Measurements from ENCODE around the gene IL6R. TPM values are rescaled to one million over a fixed set of nuclear protein-coding genes. Genes with fewer than 3 reads are reported as not detected.

Gene IL6R
- polyA plus RNA-seq, 3 donors, result 6.0 to 7.1 (median 6.2) TPM

DNA sequence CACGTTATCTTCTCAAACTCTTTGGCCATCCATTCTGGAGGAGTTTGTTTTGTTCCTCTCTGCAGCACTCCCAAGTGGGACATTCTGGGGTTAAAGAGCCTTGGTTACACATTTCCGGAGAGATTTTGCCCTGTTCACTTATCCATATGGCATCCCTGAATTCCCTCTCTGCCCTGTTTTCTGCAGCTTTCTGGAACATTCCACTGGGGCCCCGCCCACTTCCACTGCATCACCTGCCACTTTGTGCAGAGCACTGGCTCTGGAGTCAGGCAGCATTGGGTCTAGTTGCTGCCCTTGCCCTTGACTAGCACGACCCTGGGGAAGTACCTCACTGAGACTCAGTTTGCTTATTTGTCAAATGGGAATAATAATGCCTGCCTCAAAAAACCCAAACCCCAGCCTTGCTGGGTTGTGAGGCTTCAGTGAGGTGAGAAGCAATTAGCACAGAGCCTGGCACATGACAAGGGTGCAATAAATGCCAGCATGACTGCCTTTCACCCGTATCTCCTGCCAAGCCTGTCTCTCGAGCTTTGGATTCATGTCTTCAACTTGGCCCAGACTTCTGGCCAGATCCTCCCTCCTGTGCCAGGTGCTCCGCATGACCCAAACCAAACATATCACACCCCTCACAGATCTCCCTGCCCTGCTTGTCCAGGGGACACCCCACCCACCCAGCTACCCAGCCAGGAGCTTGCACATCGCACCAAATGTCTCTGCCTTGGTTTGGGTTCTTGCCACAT, 38.3 kb downstream of the IL6R start:
- no peak for DNase-seq (ENCODE audit: low read depth in 3 of 3, low spot score in 2 of 3)

DNA sequence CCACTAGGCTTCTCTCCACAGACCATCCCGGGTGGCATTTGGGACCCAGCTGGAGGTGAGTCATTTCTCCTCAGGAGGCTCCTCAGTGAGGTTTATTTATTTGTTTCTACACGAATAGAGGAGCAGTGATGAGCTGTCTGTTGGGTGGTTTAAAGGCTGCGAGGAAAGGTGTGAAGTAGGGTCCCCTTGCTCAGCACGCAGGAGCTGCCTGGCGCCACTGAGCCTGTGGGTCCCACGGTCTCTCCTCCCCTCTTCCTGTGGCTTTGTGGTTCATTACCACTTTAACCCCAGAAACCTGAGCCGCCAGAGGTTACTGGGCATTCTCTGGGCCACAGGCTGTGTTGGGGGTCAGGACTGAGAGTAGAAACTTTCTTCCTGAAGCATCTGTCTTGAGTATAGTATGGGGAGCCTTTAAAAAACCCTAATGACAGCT, 39.9 kb downstream of the IL6R start:
- DNase-seq (ENCODE audit: low read depth in 3 of 3, low spot score in 2 of 3), result no peak

DNA sequence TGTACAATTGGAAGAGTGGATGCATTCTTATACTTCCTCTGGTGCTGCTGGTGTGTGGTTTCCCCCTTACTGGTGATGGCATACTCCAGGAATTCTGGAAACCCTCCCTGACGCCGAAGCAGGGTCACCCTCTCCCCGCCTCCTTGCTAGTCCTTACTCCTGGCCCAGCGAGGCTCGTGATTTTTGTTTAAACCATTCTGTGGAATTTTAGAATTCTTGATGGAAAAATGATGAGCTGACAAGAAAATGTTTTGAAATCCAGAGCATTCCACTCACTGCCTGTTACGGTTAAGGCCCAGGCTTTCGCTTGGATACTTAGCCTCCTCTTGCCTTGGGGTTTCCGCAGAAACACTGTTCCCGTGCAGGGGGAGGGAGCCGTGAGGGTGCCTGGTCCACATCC, 41.1 kb downstream of the IL6R start:
- DNase-seq (ENCODE audit: low read depth in 3 of 3, low spot score in 2 of 3), result no peak

DNA sequence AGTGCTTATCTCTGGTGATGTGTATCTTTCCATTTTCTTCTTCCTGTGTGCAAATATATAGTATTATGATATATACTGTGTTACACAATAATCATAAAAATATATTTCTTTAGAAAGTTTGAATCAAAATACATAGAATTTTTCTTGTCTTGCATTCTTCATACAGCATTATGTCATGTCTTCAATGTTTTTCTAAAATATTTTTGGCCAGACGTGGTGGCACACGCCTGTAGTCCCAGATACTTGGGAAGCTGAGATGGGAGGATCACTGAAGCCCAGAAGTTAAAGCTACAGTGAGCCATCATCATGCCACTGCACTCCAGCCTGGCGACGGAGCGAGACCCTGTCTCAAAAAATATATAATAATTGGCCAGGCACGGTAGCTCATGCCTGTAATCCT, 41.6 kb downstream of the IL6R start:
- no peak for DNase-seq (ENCODE audit: low read depth in 3 of 3, low spot score in 2 of 3)

GRCh38 chr1:154448331-154448811, 43.2 kb downstream of the IL6R start:
- no peak for DNase-seq (ENCODE audit: low read depth in 3 of 3, low spot score in 2 of 3)

DNA sequence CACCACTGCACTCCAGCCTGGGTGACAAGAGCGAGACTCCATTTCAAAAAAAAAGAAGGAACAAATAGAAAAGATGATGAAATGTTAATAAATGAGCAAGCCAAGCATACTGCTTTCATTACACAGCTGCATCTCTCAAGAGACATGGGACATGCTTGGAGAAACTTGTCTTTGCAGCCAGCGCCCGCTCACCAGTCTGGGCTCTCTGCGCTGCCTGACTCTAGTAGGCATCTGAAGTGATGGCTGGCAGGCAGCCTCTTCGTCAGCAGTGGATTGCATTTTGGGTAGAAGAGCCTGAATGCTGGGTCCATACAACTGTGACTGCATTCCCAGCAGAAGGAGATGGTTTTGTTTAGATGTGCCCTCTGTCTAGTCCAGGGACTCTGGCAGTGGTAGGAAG, 48.0 kb downstream of the IL6R start:
- no peak for DNase-seq (ENCODE audit: low read depth in 3 of 3, low spot score in 2 of 3)

GRCh38 chr1:154453574-154454352, 48.6 kb downstream of the IL6R start:
- DNase-seq (ENCODE audit: low read depth in 3 of 3, low spot score in 2 of 3), result no peak

DNA sequence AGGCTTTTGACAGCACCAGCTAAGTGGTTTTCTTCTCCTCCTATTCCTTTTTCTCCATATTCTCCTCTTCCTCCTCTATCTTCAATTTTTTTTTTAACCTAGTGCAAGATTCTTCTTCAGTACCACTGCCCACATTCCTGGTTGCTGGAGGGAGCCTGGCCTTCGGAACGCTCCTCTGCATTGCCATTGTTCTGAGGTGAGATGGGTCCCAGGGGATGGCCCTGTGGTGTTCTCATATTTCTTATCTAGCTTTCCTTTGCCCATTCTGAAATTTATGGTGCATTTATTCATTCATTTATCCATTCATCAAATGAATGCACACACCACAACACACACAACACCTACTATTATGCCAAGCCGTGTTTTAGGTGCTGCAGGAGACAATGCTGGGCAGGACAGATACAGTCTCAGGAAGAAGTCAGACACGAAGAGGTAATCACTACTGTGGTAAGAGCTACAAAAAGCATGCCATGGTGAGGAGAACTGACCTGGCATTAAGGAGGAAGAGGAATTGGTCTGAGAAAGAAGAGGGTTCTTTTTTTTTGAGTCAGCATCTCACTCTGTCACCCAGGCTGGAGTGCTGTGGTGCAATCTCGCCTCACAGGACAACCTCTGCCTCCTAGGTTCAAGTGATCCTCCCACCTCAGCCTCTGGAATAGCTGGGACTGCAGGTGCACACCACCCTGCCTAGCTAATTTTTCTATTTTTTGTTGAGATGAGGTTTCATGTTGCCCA, 49.4 kb downstream of the IL6R start:
- DNase-seq (ENCODE audit: low read depth in 3 of 3, low spot score in 2 of 3), result no peak

DNA sequence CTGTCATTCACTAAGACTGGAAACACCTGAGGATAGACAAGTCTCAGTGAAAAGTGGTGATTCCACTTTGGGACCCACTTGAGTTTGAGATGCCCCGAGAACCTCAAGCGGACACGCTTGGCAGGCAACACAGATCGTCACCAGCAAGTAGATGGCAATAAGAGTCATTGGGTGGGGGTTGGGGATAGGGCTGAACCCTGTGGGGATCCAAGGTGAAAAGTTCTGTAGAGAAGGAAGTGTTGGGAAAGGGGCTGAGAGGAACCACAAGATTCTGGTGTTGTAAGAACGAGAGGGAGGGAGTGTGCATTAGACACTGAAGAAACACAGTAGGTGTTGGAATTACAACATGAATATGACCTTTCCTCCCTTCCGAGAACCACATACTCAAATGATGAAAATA, 51.5 kb downstream of the IL6R start:
- DNase-seq (ENCODE audit: low read depth in 3 of 3, low spot score in 2 of 3), result no peak

DNA sequence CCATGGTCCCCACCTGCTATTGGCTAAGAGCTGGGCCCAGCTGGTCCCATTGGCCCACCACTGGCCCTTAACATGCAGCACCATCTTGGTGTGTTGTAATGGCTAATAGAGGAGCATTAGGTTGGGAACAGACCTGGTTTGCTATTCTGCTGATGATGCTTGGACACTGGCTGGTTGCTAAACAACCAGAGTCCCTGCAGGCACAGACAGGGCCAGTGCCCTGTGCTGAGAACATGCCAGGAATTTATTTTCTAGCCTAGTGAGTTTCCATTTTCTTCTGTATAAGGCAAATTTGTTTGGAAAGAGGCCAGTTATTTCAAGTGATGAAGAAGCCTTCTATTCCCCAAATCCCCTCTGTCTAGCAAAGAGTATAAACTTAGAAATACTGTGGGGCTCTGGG, 53.9 kb downstream of the IL6R start:
- no peak for DNase-seq (ENCODE audit: low read depth in 3 of 3, low spot score in 2 of 3)

DNA sequence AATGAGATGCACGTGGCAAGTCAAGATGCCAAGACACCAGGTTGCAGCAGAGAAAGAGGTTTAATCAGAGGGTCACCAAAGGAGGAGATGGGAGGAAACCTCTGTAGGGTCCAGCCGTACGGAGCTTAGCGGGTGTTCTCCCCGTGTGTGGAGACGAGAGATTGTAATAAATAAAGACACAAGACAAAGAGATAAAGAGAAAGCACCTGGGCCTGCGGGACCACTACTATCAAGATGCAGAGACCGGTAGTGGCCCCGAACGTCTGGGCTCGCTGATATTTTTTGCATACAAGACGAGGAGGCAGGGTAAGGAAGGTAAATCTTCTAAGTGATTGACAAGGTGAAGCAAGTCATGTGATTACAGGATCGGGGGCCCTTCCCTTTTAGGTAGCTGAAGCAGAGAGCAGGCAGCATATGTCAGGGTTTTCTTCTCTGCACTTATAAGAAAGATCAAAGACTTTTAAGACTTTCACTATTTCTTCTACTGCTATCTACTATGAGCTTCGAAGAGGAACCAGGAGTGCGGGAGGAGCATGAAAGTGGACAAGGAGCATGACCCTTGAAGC, 55.6 kb downstream of the IL6R start:
- no peak for DNase-seq (ENCODE audit: low read depth in 3 of 3, low spot score in 2 of 3)

DNA sequence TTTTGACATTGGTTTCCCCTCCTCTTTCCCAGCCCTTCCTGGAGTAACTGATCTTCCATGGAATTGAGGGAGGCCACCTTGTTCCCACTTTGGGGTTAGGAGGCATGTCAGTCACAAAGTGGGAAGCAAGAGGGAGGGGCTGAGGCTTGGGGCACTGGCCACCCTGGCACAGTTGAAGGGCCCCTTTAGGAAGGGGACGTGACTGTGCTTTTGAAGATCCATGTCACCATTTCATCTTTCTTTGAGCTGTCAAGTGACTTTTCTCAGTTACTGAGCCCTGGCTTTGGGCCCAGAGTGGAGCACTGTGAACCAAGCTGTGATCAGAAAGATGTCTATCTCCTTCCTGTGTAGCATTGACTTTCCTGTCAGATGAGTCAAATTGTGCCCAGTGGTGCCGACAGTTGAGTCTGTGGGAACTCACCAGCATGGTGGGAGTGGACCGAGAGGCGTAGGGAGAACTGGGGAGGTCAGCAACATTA, 58.4 kb downstream of the IL6R start:
- no peak for DNase-seq (ENCODE audit: low read depth in 3 of 3, low spot score in 2 of 3)

DNA sequence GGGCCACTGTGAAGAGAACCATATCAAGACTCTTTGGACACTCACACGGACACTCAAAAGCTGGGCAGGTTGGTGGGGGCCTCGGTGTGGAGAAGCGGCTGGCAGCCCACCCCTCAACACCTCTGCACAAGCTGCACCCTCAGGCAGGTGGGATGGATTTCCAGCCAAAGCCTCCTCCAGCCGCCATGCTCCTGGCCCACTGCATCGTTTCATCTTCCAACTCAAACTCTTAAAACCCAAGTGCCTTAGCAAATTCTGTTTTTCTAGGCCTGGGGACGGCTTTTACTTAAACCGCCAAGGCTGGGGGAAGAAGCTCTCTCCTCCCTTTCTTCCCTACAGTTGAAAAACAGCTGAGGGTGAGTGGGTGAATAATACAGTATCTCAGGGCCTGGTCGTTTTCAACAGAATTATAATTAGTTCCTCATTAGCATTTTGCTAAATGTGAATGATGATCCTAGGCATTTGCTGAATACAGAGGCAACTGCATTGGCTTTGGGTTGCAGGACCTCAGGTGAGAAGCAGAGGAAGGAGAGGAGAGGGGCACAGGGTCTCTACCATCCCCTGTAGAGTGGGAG, 60.6 kb downstream of the IL6R start:
- no peak for DNase-seq (ENCODE audit: low read depth in 3 of 3, low spot score in 2 of 3)

DNA sequence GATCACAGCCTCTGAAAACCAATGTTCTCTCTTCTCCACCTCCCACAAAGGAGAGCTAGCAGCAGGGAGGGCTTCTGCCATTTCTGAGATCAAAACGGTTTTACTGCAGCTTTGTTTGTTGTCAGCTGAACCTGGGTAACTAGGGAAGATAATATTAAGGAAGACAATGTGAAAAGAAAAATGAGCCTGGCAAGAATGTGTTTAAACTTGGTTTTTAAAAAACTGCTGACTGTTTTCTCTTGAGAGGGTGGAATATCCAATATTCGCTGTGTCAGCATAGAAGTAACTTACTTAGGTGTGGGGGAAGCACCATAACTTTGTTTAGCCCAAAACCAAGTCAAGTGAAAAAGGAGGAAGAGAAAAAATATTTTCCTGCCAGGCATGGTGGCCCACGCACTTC, 61.1 kb downstream of the IL6R start:
- no peak for DNase-seq (ENCODE audit: low read depth in 3 of 3, low spot score in 2 of 3)

- DNase-seq (ENCODE audit: low read depth in 3 of 3, low spot score in 2 of 3), result no peak
Observed at GRCh38 chr1:154466921-154467417, 61.8 kb downstream of the IL6R start.

DNA sequence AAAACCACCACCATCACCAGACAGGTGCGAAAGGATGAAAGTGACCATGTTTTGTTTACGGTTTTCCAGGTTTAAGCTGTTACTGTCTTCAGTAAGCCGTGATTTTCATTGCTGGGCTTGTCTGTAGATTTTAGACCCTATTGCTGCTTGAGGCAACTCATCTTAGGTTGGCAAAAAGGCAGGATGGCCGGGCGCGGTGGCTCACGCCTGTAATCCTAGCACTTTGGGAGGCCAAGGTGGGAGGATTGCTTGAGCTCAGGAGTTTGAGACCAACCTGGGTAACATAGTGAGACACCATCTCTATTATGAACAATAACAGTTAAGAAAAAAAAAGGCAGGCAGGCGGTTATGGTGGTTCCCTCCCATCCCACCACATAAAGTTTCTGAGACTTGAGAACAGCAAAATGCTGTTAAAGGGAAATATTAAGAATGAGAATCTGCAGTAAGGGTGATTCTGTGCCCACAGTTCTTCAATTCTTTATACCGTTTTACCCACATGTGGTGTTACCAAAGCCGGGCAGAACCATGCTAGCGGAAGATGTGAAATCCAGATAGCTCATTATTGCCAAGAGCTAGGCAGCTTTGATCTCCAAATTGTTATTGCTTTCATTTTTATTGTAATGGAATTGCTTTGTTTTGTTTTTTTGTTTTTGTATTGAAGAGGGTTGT, 62.4 kb downstream of the IL6R start:
- DNase-seq (ENCODE audit: low read depth in 3 of 3, low spot score in 2 of 3), result no peak

DNA sequence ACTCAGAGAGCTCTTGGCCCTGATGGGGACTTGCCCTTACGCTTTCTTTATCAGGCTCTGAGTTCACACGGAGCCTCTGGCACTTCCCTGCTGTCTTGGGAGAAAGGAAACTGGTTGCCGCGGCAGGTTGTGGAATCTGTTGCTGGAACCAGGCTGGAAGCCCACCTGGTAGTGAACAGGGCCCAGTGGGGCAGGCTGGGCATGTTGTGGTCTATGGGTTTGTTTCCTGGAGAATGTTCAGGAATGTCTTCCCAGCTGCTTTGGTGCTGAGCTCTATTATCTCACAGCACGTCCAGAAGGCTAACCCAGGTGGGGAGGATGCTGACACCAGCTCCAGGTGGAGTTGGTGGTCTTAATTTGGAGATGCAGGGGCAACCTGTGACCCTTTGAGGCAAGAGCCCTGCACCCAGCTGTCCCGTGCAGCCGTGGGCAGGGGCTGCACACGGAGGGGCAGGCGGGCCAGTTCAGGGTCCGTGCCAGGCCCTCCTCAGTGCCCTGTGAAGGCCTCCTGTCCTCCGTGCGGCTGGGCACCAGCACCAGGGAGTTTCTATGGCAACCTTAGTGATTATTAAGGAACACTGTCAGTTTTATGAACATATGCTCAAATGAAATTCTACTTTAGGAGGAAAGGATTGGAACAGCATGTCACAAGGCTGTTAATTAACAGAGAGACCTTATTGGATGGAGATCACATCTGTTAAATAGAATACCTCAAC, 63.5 kb downstream of the IL6R start:
- no peak for DNase-seq (ENCODE audit: low read depth in 3 of 3, low spot score in 2 of 3)

- no peak for DNase-seq (ENCODE audit: low read depth in 3 of 3, low spot score in 2 of 3)
Observed at GRCh38 chr1:154469844-154470560, 64.9 kb downstream of the IL6R start.

DNA sequence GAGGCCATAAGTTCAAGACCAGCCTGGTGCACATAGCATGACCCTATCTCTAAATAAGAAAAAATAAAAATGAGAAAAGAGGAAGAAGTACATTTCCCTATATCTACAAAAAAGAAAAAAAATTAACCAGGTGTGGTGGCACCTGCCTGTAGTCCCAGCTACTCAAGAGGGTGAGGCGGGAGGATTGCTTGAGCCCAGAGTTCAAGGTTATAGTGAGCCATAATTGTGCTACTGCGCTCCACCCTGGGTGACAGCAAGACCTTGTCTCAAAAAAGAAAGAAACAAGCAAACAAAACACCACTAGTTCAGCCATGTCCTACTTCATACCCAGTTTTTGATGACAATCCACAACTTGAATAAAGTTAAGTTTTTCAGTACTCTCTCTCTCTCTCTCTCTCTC, 66.2 kb downstream of the IL6R start:
- no peak for DNase-seq (ENCODE audit: low read depth in 3 of 3, low spot score in 2 of 3)
